Measurements from ENCODE around the gene FRS3.

DNA sequence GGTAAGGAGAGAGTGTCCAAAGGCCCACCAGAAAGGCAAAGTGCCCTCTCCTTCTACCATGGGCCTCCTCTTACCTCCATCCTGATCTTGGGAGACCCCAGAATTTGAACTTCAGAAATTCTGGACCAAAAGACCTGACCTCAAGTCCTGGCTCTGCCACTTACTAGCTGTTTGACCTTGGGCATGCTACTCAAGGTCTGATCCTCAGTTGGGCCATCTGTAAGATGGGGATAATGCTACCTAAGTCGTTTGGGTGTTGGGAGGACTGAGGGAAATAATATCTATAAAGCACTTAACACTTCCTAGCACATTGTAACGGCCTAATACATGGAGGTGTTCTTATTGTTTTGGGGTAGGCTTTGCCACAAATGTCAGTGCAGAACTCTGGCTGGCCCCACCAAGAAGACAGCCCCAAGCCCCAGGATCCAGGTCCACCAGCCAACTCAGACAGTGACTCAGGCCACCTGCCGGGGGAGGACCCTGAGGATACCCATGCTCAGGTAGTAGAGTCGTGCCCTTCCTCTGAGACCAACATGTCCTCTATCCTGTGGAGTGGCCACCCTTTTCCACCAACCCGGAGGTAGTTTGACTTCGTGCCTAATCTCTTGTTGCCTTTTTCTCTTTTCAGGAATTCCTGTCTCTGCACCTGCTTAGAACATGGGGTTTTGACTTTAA lies 3.5 kb upstream of the FRS3 start:
- TF ChIP-seq, protein P1, sequence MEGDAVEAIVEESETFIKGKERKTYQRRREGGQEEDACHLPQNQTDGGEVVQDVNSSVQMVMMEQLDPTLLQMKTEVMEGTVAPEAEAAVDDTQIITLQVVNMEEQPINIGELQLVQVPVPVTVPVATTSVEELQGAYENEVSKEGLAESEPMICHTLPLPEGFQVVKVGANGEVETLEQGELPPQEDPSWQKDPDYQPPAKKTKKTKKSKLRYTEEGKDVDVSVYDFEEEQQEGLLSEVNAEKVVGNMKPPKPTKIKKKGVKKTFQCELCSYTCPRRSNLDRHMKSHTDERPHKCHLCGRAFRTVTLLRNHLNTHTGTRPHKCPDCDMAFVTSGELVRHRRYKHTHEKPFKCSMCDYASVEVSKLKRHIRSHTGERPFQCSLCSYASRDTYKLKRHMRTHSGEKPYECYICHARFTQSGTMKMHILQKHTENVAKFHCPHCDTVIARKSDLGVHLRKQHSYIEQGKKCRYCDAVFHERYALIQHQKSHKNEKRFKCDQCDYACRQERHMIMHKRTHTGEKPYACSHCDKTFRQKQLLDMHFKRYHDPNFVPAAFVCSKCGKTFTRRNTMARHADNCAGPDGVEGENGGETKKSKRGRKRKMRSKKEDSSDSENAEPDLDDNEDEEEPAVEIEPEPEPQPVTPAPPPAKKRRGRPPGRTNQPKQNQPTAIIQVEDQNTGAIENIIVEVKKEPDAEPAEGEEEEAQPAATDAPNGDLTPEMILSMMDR (IDR thresholded peaks at IDR 0.05) = no peak
- TF ChIP-seq EP300 (IDR thresholded peaks at IDR 0.05) = no peak

Data from tibial nerve (tissue), 4 donors.